Bronchial epithelial cell (primary cell): ENCODE results near the gene CACNA2D4. TPM values are rescaled to one million over a fixed set of nuclear protein-coding genes. Genes with fewer than 3 reads are reported as not detected.

ENCODE experiments used
- DNase-seq: peaks from one replicate; pipeline ENCODE4 v3.0.0-alpha.2; 2010; ENCODE audit warnings: low read depth
- FAIRE-seq: peaks from 2 replicates; lab custom pipeline; 2011; peaks lifted over from hg19 to GRCh38; lab: Jason Lieb, UNC
- H3K27me3 ChIP-seq: 2 replicates; pipeline ENCODE4 v1.5.1; 2011; ENCODE audit warnings: low read length; ENCODE audit not compliant: control insufficient read depth, insufficient read depth
- H3K36me3 ChIP-seq: 2 replicates; pipeline ENCODE4 v1.5.1; 2011; ENCODE audit warnings: low read length; ENCODE audit not compliant: control insufficient read depth, insufficient read depth
- H3K4me3 ChIP-seq: 2 replicates; pipeline ENCODE4 v1.5.1; 2011; ENCODE audit warnings: mild to moderate bottlenecking, low read depth, low read length, control low read depth
- total RNA-seq: library from RNA; depleted of rRNA; stranded (reverse); fragments of >200 nt; gene quantifications from 2 replicates; pipeline ENCODE4 v1.2.1, GENCODE V29; 2014
- TF ChIP-seq, protein P1 (sequence below): IDR thresholded peaks from 2 replicates; pipeline ENCODE4 v1.5.1; 2011; ENCODE audit warnings: mild to moderate bottlenecking, moderate library complexity, low read length, control low read depth, inconsistent platforms; ENCODE audit not compliant: insufficient read depth, severe bottlenecking

Gene CACNA2D4
- total RNA-seq, 1 donor from 2014 or later = not detected

DNA sequence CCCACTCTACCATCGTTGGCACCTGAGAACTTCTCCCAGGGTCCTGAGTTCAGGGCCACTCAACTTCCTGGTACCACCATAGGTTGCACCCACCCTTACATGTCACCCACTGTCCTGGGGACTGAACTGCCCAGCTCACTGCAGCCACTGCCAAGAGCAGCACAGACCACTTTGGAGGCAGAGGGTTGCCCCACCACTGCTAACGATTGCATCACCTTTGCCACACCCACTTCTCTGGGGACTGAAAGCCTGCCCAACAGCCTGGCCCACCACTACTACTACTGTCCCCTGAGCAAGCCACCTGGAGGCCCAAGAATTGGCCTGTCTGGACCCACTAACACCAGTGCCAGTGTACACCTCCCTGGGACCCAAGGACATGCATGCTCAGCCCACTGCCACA, 27.6 kb downstream of the CACNA2D4 start:
- H3K4me3 ChIP-seq = no peak overlapping the region
- no peak for DNase-seq
- TF ChIP-seq, protein P1, sequence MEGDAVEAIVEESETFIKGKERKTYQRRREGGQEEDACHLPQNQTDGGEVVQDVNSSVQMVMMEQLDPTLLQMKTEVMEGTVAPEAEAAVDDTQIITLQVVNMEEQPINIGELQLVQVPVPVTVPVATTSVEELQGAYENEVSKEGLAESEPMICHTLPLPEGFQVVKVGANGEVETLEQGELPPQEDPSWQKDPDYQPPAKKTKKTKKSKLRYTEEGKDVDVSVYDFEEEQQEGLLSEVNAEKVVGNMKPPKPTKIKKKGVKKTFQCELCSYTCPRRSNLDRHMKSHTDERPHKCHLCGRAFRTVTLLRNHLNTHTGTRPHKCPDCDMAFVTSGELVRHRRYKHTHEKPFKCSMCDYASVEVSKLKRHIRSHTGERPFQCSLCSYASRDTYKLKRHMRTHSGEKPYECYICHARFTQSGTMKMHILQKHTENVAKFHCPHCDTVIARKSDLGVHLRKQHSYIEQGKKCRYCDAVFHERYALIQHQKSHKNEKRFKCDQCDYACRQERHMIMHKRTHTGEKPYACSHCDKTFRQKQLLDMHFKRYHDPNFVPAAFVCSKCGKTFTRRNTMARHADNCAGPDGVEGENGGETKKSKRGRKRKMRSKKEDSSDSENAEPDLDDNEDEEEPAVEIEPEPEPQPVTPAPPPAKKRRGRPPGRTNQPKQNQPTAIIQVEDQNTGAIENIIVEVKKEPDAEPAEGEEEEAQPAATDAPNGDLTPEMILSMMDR = no peak
- no peak for FAIRE-seq
- no peaks in the 10 kb centered on the region for H3K27me3 ChIP-seq
- H3K36me3 ChIP-seq = no peaks in the 10 kb centered on the region

DNA sequence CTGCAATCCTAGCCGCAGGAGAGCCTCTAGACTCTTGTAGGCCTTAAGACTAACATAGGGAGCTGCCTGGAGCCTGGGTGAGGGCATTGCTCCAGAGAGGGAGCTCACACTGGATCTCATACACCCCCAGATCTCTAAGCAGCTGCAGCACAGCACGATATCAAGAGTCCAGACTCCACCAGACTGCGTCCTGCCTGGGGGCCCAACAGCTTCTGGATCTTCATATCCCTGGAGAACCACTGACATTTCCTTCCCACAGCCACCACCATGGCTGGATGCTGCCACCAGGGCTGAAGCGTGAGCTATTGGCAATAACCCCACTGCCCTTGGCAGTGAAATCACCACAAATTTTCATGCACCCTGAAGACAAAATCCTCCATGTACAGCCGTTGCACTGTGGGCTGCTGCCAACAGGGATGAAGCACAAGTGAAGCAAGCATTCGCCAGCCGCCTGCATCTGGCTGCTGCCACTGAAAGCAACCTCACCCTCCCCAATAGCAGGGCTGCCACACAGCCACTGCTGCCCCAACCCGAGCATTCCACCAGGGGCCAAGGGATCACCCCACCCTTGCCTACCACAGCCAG, 28.2 kb downstream of the CACNA2D4 start:
- no peak for FAIRE-seq
- H3K36me3 ChIP-seq = no peaks in the 10 kb centered on the region
- TF ChIP-seq, protein P1 = no peak
- no peak for DNase-seq
- no peak overlapping the region for H3K4me3 ChIP-seq
- H3K27me3 ChIP-seq = no peaks in the 10 kb centered on the region

DNA sequence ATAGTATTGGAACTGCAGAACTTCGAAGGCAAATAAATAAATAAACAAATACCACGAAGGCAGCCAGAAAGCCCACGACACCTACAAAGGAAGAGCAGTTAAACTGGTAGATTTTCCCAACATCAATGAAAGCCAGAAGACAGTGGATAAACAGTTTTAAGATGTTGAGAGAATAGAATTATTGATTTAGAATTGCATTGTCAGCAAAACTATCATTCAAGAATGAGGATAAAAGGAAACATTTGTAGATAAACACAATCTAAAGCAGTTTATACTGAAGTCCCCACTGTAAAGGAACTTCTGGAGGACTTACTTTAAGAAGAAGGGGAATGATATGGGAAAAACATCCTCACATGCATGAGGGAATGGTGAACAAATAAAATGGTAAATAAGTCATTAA, 29.5 kb downstream of the CACNA2D4 start:
- TF ChIP-seq, protein P1 = no peak
- H3K36me3 ChIP-seq = no peaks in the 10 kb centered on the region
- no peaks in the 10 kb centered on the region for H3K27me3 ChIP-seq
- DNase-seq (no peak), FAIRE-seq (no peak)
- H3K4me3 ChIP-seq = no peak overlapping the region

DNA sequence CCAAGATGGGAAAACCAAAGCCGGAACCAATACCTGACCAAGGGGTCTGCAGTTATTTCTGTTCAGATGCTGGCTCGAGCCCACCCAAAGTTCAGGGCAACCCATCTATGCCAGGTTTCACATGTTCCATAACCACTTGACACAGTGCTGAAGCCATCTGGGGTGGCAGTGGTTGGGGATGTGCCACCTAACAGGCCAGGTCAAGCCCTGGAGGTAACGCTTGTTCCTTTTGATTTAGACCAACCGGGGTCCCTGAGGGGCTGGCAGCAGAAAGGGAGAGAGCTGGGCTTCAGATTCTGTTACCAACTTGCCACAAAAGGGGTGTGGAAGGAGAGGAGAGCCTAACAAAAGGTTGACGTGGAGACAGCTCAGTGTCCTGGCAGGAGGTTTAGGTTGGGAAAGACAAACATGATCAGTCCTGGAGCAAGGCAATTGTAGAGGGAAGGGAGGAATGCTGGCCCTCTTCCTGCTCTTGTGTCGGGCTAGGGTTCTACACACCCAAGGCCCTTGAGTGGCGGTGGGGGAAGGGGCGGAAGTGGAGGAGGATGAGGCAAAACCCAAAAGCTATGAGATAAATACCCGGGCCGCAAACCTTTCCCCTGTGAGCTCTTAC, 31.9 kb downstream of the CACNA2D4 start:
- Histone ChIP-seq H3K27me3 (no peaks in the 10 kb centered on the region), H3K4me3 (no peak overlapping the region), H3K36me3 (no peaks in the 10 kb centered on the region)
- TF ChIP-seq, protein P1 = no peak
- FAIRE-seq (no peak), DNase-seq (no peak)

DNA sequence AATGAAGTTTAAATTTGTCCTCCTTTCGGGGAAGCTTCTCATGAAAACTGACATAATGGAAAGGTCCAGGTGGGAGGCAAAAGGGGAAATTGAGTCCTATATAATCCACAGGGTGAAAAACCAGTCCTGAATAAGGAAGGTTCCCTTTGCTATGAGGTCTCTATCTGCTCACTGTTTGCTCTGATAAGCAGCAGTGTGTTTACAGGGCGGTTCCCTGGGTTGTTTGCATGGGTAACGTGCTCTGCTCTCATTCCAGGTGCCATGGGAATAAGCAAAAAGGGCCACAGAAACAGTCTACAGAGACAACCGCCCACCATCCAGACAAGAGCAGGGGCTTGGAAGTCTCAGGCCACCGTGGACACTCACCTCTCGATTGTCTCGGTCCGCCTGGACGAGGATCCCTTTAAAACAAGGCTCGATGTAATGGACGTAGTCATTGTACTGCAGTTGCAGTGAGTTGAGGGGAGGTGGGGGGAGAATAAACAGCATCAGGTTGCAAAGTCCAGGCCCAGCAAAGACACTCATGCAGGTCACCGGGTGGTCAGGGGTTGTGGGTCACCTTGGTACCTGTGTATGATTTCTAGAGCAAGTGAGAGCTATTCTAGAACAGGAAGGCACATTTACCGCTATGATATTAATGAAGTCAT, 32.7 kb downstream of the CACNA2D4 start:
- no peaks in the 10 kb centered on the region for H3K27me3 ChIP-seq
- no peaks in the 10 kb centered on the region for H3K36me3 ChIP-seq
- TF ChIP-seq, protein P1 = no peak
- no peak for FAIRE-seq
- DNase-seq = no peak
- H3K4me3 ChIP-seq = no peak overlapping the region
